Epithelial cell of proximal tubule (primary cell): ENCODE results near the gene AQP2. TPM values are rescaled to one million over a fixed set of nuclear protein-coding genes. Genes with fewer than 3 reads are reported as not detected.

Experiments
- DNase-seq: peaks from one replicate; pipeline ENCODE4 v3.0.0-alpha.2; 2011; ENCODE audit warnings: low read depth
- H3K4me3 ChIP-seq: 2 replicates; pipeline ENCODE4 v1.5.1; 2011; ENCODE audit warnings: low read depth, mild to moderate bottlenecking, low read length
- total RNA-seq: library from RNA; depleted of rRNA; stranded (reverse); fragments of >200 nt; gene quantifications from 2 replicates; pipeline ENCODE4 v1.2.3, GENCODE V29; 2015
- TF ChIP-seq, protein P1 (sequence below): conservative IDR thresholded peaks from 2 replicates; pipeline ENCODE4 v1.5.1; 2012; ENCODE audit warnings: low read depth, mild to moderate bottlenecking, low read length

AQP2 gene
- total RNA-seq, 1 donor from 2014 or later, result not detected

GRCh38 chr12:49945394-49946080 lies 5.0 kb upstream of the AQP2 start:
- no peak for DNase-seq
- TF ChIP-seq, protein P1, sequence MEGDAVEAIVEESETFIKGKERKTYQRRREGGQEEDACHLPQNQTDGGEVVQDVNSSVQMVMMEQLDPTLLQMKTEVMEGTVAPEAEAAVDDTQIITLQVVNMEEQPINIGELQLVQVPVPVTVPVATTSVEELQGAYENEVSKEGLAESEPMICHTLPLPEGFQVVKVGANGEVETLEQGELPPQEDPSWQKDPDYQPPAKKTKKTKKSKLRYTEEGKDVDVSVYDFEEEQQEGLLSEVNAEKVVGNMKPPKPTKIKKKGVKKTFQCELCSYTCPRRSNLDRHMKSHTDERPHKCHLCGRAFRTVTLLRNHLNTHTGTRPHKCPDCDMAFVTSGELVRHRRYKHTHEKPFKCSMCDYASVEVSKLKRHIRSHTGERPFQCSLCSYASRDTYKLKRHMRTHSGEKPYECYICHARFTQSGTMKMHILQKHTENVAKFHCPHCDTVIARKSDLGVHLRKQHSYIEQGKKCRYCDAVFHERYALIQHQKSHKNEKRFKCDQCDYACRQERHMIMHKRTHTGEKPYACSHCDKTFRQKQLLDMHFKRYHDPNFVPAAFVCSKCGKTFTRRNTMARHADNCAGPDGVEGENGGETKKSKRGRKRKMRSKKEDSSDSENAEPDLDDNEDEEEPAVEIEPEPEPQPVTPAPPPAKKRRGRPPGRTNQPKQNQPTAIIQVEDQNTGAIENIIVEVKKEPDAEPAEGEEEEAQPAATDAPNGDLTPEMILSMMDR, result peak; percentile 93
- no peak overlapping the region for H3K4me3 ChIP-seq

- DNase-seq, result no peak
- H3K4me3 ChIP-seq, result no peak overlapping the region
- TF ChIP-seq, protein P1, result no peak
Observed at GRCh38 chr12:49946086-49946485, 4.5 kb upstream of the AQP2 start.

DNA sequence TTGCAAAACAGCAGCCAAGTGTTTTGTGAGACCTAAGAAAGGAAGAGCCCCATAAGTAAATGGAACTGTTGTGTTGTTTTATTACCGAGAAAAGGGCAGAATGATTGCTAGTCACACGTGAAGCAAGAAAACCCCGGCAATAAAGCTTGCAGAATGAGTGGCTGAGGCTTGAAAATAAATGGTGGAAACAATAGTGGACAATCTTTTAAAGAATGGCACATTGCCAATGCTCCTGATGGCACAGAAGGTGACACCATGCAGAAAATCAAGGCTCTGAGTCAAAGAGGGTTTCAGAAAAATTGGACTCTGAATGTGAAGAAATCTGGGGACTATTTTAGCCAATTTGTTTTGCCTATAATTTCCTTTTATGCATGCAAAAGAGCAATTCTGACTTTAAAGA lies 4.0 kb upstream of the AQP2 start:
- TF ChIP-seq, protein P1, result no peak
- no peak overlapping the region for H3K4me3 ChIP-seq
- DNase-seq, result no peak

DNA sequence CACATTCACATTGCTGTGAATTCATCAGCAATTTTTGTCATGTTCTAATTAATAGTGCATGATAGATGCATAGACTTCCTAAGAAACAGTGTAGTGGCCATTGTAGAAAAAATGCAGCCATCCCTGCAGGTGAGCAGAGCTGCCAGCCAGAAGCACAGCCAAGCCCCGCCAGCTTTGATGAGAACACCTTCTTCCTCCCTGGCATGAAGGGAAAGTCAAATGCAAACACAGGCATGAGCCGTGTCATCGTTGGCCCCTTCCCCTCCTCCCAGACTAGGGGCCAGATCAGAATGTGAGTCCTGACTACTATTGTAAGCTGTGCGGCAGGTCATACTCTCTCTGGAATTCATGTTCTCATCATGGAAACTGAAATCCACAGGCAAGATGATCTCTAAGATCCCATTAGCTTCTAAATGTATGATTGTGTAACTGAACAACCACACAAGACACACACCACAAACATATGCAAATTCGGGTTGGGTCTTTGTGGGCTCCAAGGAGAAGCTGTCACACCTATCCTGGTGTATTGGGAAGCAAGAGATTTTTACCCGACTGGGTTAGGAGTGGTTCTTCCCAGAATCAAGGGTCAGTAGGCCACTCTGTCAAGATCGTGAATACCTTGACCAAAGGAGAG lies 2.8 kb upstream of the AQP2 start:
- TF ChIP-seq, protein P1, result no peak
- no peak overlapping the region for H3K4me3 ChIP-seq
- DNase-seq, result no peak

DNA sequence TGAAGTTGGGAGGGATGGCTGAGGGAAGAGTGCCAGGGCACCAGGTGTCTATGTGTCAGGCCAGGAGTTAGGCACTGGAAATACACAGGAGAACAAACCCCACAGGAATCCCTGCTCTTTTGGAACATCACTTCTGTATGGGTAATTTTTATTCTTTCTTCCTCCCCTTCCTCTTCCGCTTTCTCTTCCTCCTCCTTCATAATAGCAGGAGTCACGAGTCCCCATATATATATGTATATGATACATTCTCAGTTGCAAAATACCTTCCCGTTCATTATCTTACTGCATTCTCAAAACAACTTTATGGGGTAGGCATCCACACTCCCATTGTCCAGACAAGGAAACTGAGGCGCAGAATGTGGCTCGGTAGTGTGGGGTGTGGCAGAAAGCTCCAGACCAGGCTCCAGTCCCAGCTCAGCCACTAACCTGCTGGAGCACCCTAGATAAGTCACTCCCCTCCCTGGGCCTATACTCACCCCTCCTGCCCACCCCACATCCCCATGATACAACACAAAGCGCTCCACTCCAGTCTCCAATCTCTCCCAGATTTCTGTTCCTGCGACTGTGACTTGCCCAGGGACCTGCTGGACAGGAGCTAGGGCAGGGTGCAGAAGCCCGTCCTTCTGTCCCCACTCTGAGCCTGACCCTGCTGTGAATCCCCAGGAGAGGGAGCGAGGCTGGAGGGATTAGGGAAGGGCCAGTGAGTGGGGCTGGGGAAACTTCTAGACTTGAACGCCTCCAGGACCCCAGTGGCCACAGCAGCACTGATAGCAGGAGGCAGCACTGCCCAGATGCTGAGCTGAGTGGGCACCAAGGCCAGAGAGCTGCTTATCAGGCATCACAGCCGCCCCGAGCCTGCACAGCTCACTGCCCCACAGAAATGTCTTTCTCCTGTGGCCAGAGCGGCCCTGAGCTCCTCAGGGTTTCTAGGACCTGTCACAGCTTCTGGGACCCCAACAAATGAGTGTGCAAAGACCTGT lies 1.4 kb upstream of the AQP2 start:
- no peak overlapping the region for H3K4me3 ChIP-seq
- TF ChIP-seq, protein P1, result no peak
- DNase-seq, result no peak

- TF ChIP-seq, protein P1, result no peak
- no peak overlapping the region for H3K4me3 ChIP-seq
Observed at GRCh38 chr12:49949866-49950265, 671 bp upstream of the AQP2 start.

More at GRCh38 chr12:49949866-49950265, 671 bp upstream of the AQP2 start:
- no peak for DNase-seq
